Chondrocyte (in vitro differentiated cells): Measurements from ENCODE around the gene SENP2. TPM values are rescaled to one million over a fixed set of nuclear protein-coding genes. Genes with fewer than 3 reads are reported as not detected.

ENCODE experiments used
- DNase-seq: peaks from one replicate; pipeline ENCODE4 v3.0.0; 2021; ENCODE audit warnings: mixed read lengths, low spot score
- H3K27ac Mint-ChIP-seq: one replicate; pipeline ENCODE4 v1.8.0; 2021; ENCODE audit warnings: mild to moderate bottlenecking, moderate library complexity, mixed read lengths; ENCODE audit not compliant: unreplicated experiment
- H3K27me3 Mint-ChIP-seq: 2 replicates; pipeline ENCODE4 v1.8.0; 2021; ENCODE audit warnings: low read depth, mixed read lengths
- H3K36me3 Mint-ChIP-seq: 2 replicates; pipeline ENCODE4 v1.8.0; 2021; ENCODE audit warnings: low read depth, mixed read lengths
- H3K4me1 Mint-ChIP-seq: 2 replicates; pipeline ENCODE4 v1.8.0; 2021; ENCODE audit warnings: low read depth, mild to moderate bottlenecking, mixed read lengths
- H3K4me3 Mint-ChIP-seq: one replicate; pipeline ENCODE4 v1.8.0; 2021; ENCODE audit warnings: mild to moderate bottlenecking, moderate library complexity, mixed read lengths; ENCODE audit not compliant: unreplicated experiment
- H3K9me3 Mint-ChIP-seq: 2 replicates; pipeline ENCODE4 v1.8.0; 2021; ENCODE audit warnings: low read depth, mixed read lengths
- CTCF ChIP-seq: fragments of 200-600 bp; sonication (generic); IDR thresholded peaks from 2 replicates; pipeline ENCODE4 v1.5.0; 2021; ENCODE audit warnings: antibody characterized with exemption, mild to moderate bottlenecking, moderate library complexity
- total RNA-seq: library from RNA; stranded (reverse); gene quantifications from 3 replicates; pipeline ENCODE4 v1.2.1, GENCODE V29; 2021

SENP2 gene
- total RNA-seq, 1 donor from 2014 or later: 41.2 TPM

- H3K4me1 Mint-ChIP-seq: peaks cover 32% of the 10 kb centered on the region
- H3K9me3 Mint-ChIP-seq: no peaks in the 10 kb centered on the region
- peak overlapping the region; percentile 51 for H3K27ac Mint-ChIP-seq
- H3K36me3 Mint-ChIP-seq: peaks cover 45% of the 10 kb centered on the region
- no peaks in the 10 kb centered on the region for H3K27me3 Mint-ChIP-seq
- DNase-seq: no peak
- H3K4me3 Mint-ChIP-seq: no peak overlapping the region
- no peak for TF ChIP-seq CTCF
Observed at GRCh38 chr3:185647134-185647879, 61.2 kb downstream of the SENP2 start.

GRCh38 chr3:185647880-185648210 lies 61.8 kb downstream of the SENP2 start:
- peak overlapping the region; percentile 74 for H3K27ac Mint-ChIP-seq

GRCh38 chr3:185648396-185648795 lies 62.3 kb downstream of the SENP2 start:
- TF ChIP-seq CTCF: no peak
- Mint-ChIP-seq H3K9me3 (no peaks in the 10 kb centered on the region), H3K36me3 (peaks cover 45% of the 10 kb centered on the region), H3K4me1 (peaks cover 32% of the 10 kb centered on the region), H3K27ac (peak overlapping the region; percentile 10), H3K4me3 (no peak overlapping the region), H3K27me3 (no peaks in the 10 kb centered on the region)
- DNase-seq: no peak

More at GRCh38 chr3:185647880-185648210, 61.8 kb downstream of the SENP2 start:
- no peak for TF ChIP-seq CTCF
- Mint-ChIP-seq H3K27me3 (no peaks in the 10 kb centered on the region), H3K9me3 (no peaks in the 10 kb centered on the region), H3K4me3 (no peak overlapping the region), H3K4me1 (peaks cover 32% of the 10 kb centered on the region), H3K36me3 (peaks cover 48% of the 10 kb centered on the region)
- DNase-seq: no peak

GRCh38 chr3:185649414-185649813 lies 63.3 kb downstream of the SENP2 start:
- Mint-ChIP-seq H3K4me3 (no peak overlapping the region), H3K36me3 (peaks cover 46% of the 10 kb centered on the region), H3K27ac (no peak overlapping the region), H3K4me1 (peaks cover 32% of the 10 kb centered on the region), H3K27me3 (no peaks in the 10 kb centered on the region), H3K9me3 (no peaks in the 10 kb centered on the region)
- TF ChIP-seq CTCF: no peak
- DNase-seq: no peak

GRCh38 chr3:185651971-185652370 lies 65.9 kb downstream of the SENP2 start:
- no peak for DNase-seq
- Mint-ChIP-seq H3K27me3 (no peaks in the 10 kb centered on the region), H3K27ac (no peak overlapping the region), H3K4me3 (no peak overlapping the region), H3K36me3 (peaks cover 37% of the 10 kb centered on the region), H3K9me3 (no peaks in the 10 kb centered on the region), H3K4me1 (peaks cover 34% of the 10 kb centered on the region)
- no peak for TF ChIP-seq CTCF
